ENCODE results near the gene FUBP3. TPM values are rescaled to one million over a fixed set of nuclear protein-coding genes. Genes with fewer than 3 reads are reported as not detected.
"Not testable (repeated sequence)": the region's sequence is repeated elsewhere in the genome, so short reads cannot be mapped to it uniquely, and the experiment has no call there.

Gene FUBP3
- polyA plus RNA-seq, 3 donors = 78.7 to 83.7 (median 81.9) TPM

GRCh38 chr9:130554606-130555005 is 24.8 kb upstream of the FUBP3 start:
- DNase-seq = no peak

- no peak for DNase-seq
Measured at GRCh38 chr9:130555061-130555460, 24.3 kb upstream of the FUBP3 start.

GRCh38 chr9:130555968-130556367 is 23.4 kb upstream of the FUBP3 start:
- DNase-seq = no peak

GRCh38 chr9:130556396-130557076 is 22.8 kb upstream of the FUBP3 start:
- DNase-seq = no peak

GRCh38 chr9:130557077-130557468 is 22.3 kb upstream of the FUBP3 start:
- DNase-seq = no peak

GRCh38 chr9:130561056-130561455 is 18.3 kb upstream of the FUBP3 start:
- DNase-seq = no peak

- DNase-seq = not testable (repeated sequence)
Measured at GRCh38 chr9:130562525-130562924, 16.9 kb upstream of the FUBP3 start.

- no peak for DNase-seq
Measured at GRCh38 chr9:130563797-130564196, 15.6 kb upstream of the FUBP3 start.

GRCh38 chr9:130565792-130566191 is 13.6 kb upstream of the FUBP3 start:
- DNase-seq = no peak

- no peak for DNase-seq
Measured at GRCh38 chr9:130570208-130570607, 9.2 kb upstream of the FUBP3 start.

- DNase-seq = no peak
Measured at GRCh38 chr9:130575514-130575913, 3.9 kb upstream of the FUBP3 start.

GRCh38 chr9:130576176-130576575 is 3.2 kb upstream of the FUBP3 start:
- DNase-seq = no peak

- no peak for DNase-seq
Measured at GRCh38 chr9:130579738-130580463, 524 bp downstream of the FUBP3 start.

GRCh38 chr9:130581766-130582165 is 2.4 kb downstream of the FUBP3 start:
- no peak for DNase-seq

- no peak for DNase-seq
Measured at GRCh38 chr9:130583271-130583670, 3.9 kb downstream of the FUBP3 start.

GRCh38 chr9:130587921-130588320 is 8.5 kb downstream of the FUBP3 start:
- no peak for DNase-seq

GRCh38 chr9:130588416-130588815 is 9.0 kb downstream of the FUBP3 start:
- no peak for DNase-seq

GRCh38 chr9:130589754-130590153 is 10.4 kb downstream of the FUBP3 start:
- no peak for DNase-seq

GRCh38 chr9:130590305-130590704 is 10.9 kb downstream of the FUBP3 start:
- no peak for DNase-seq

- DNase-seq = no peak
Measured at GRCh38 chr9:130593020-130593419, 13.6 kb downstream of the FUBP3 start.

- DNase-seq = peak; percentile 9
Measured at GRCh38 chr9:130597228-130597627, 17.9 kb downstream of the FUBP3 start.

- no peak for DNase-seq
Measured at GRCh38 chr9:130598188-130598587, 18.8 kb downstream of the FUBP3 start.

GRCh38 chr9:130599625-130600024 is 20.2 kb downstream of the FUBP3 start:
- DNase-seq = no peak

GRCh38 chr9:130601100-130601499 is 21.7 kb downstream of the FUBP3 start:
- DNase-seq = no peak
